ENCODE data around the gene CAV1.

GRCh38 chr7:116501425-116502167 lies 23.2 kb upstream of the CAV1 start:
- TF ChIP-seq CTCF (IDR thresholded peaks at IDR 0.05), result no peak
- no peak for TF ChIP-seq POLR2A (IDR thresholded peaks at IDR 0.05)
